Ishikawa (cell line): Measurements from ENCODE around the gene VASN.

Experiments
- CEBPB ChIP-seq: IDR thresholded peaks from 2 replicates; pipeline ENCODE4 v1.6.1; 2012
- CREB1 ChIP-seq: IDR thresholded peaks from 2 replicates; pipeline ENCODE4 v1.6.1; 2012; ENCODE audit warnings: low read depth
- EGR1 ChIP-seq: IDR thresholded peaks from 2 replicates; pipeline ENCODE4 v1.6.1; 2012
- EP300 ChIP-seq: IDR thresholded peaks from 2 replicates; pipeline ENCODE4 v1.6.1; 2012; ENCODE audit warnings: borderline replicate concordance
- FOXM1 ChIP-seq: IDR thresholded peaks from 2 replicates; pipeline ENCODE4 v1.6.1; 2012; ENCODE audit warnings: low read depth, borderline replicate concordance
- MAX ChIP-seq: IDR thresholded peaks from 2 replicates; pipeline ENCODE4 v1.6.1; 2012
- NFIC ChIP-seq: IDR thresholded peaks from 2 replicates; pipeline ENCODE4 v1.6.1; 2012
- RAD21 ChIP-seq: IDR thresholded peaks from 2 replicates; pipeline ENCODE4 v1.6.1; 2012; ENCODE audit warnings: low read depth
- REST ChIP-seq: IDR thresholded peaks from 2 replicates; pipeline ENCODE4 v1.6.1; 2012; ENCODE audit warnings: low read depth, mild to moderate bottlenecking
- TAF1 ChIP-seq: IDR thresholded peaks from 2 replicates; pipeline ENCODE4 v1.6.1; 2012; ENCODE audit warnings: low read depth, mild to moderate bottlenecking
- TCF12 ChIP-seq: IDR thresholded peaks from 2 replicates; pipeline ENCODE4 v1.6.1; 2012; ENCODE audit warnings: low read depth
- TEAD4 ChIP-seq: IDR thresholded peaks from 2 replicates; pipeline ENCODE4 v1.6.1; 2012
- USF1 ChIP-seq: IDR thresholded peaks from 2 replicates; pipeline ENCODE4 v1.6.1; 2012
- YY1 ChIP-seq: IDR thresholded peaks from 2 replicates; pipeline ENCODE4 v1.6.1; 2012; ENCODE audit warnings: low read depth
- ZBTB7A ChIP-seq: IDR thresholded peaks from 2 replicates; pipeline ENCODE4 v1.6.1; 2012; ENCODE audit warnings: low read depth

Gene VASN

GRCh38 chr16:4410335-4411075 lies 38.9 kb downstream of the VASN start:
- TF ChIP-seq TAF1 (no peak), EGR1 (no peak), NFIC (no peak), TEAD4 (no peak), MAX (no peak), USF1 (no peak), FOXM1 (no peak)

GRCh38 chr16:4411684-4412083 lies 40.0 kb downstream of the VASN start:
- TF ChIP-seq EGR1, result no peak
- TF ChIP-seq FOXM1, result no peak
- no peak for TF ChIP-seq NFIC
- no peak for TF ChIP-seq REST
- TF ChIP-seq RAD21, result no peak
- no peak for TF ChIP-seq TCF12
- TF ChIP-seq EP300, result no peak
- no peak for TF ChIP-seq ZBTB7A
- no peak for TF ChIP-seq CEBPB
- TF ChIP-seq CREB1, result no peak
- no peak for TF ChIP-seq TEAD4

GRCh38 chr16:4412159-4412558 lies 40.5 kb downstream of the VASN start:
- TF ChIP-seq FOXM1 (no peak), EP300 (no peak), REST (no peak), CEBPB (no peak), YY1 (no peak), RAD21 (no peak), ZBTB7A (no peak)

GRCh38 chr16:4412854-4413253 lies 41.2 kb downstream of the VASN start:
- TF ChIP-seq EGR1 (no peak), TAF1 (no peak), ZBTB7A (no peak), NFIC (no peak), CREB1 (no peak), MAX (no peak), YY1 (no peak), EP300 (no peak), TEAD4 (no peak), CEBPB (no peak), TCF12 (no peak), REST (no peak), USF1 (no peak), FOXM1 (no peak), RAD21 (no peak)
